HL-60 (cell line): ENCODE data around the gene FAM107B.
"Not testable (repeated sequence)": the region's sequence is repeated elsewhere in the genome, so short reads cannot be mapped to it uniquely, and the experiment has no call there.

ENCODE experiments used
- DNase-seq, 2 experiments: peaks; one replicate each; pipeline ENCODE4 v3.0.0-alpha.2; 2010 to 2020; ENCODE audit warnings: low read depth in 1 of 2, low spot score in 1 of 2
- H3K27ac ChIP-seq: fragments of 250-450 bp; sonication (Bioruptor Pico); replicated peaks from 2 replicates; pipeline ENCODE4 v1.5.1; 2020; ENCODE audit warnings: mild to moderate bottlenecking, moderate library complexity
- H3K27me3 ChIP-seq: fragments of 250-450 bp; sonication (Bioruptor Pico); 2 replicates; pipeline ENCODE4 v1.5.1; 2021; ENCODE audit warnings: mild to moderate bottlenecking, moderate library complexity; ENCODE audit not compliant: insufficient read depth, poor library complexity, severe bottlenecking
- H3K4me3 ChIP-seq: replicated peaks from 2 replicates; pipeline ENCODE4 v1.5.1; 2011; ENCODE audit warnings: mild to moderate bottlenecking, control low read depth, low read length; ENCODE audit not compliant: insufficient read depth
- GABPA ChIP-seq: IDR thresholded peaks from 2 replicates; pipeline ENCODE4 v1.6.1; 2012; ENCODE audit warnings: low read depth
- POLR2AphosphoS5 ChIP-seq: IDR thresholded peaks from 2 replicates; pipeline ENCODE4 v1.6.1; 2012; ENCODE audit warnings: low read depth
- SPI1 ChIP-seq: IDR thresholded peaks from 2 replicates; pipeline ENCODE4 v1.6.1; 2012; ENCODE audit warnings: low read depth, mild to moderate bottlenecking, borderline replicate concordance
- TF ChIP-seq, protein P1 (sequence below): IDR thresholded peaks from 2 replicates; pipeline ENCODE4 v1.6.1; 2012; ENCODE audit warnings: low read depth; ENCODE audit not compliant: insufficient replicate concordance
- TF ChIP-seq, protein P2 (sequence below): IDR thresholded peaks from one replicate; pipeline ENCODE4 v1.5.1; 2011; ENCODE audit warnings: low read length, control low read depth, inconsistent platforms; ENCODE audit not compliant: insufficient read depth

The FAM107B gene

DNA sequence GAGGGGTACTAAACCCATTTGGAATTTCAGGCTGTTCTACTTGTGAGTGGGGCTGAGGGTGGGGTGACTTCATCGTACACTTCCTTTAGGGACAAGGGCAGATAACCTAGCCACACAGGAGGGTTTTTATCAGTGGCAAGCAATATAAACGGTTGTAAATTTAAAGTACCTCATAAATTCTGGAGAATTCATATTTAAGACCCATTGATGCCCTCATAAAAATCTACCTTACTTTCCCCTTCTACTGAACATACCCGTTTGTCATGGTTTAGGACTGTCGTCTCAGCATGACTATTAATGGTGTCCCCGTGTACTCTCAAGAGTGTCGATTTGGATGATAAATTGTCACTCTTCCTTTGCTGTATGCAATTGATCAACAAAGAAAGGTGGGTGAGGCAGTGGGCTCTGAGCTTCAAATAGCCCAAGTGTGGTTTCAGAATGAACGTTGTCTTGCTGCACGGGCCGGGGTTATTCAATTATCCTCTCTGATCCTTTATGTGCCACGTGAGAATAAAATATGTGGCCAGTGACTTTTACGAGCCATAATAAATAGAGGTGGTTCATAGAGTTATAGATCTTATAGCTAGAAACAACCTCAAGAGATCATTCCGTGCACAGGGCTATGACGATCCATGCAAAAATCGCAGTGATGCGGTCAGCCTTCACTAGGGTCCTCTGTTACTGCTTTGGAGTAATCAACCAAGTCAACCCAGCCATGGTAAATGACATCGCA, 82.2 kb downstream of the FAM107B start:
- Histone ChIP-seq H3K27me3 (no peaks in the 10 kb centered on the region), H3K27ac (no peak overlapping the region), H3K4me3 (no peak overlapping the region)
- TF ChIP-seq SPI1, result no peak
- DNase-seq, result no peak

DNA sequence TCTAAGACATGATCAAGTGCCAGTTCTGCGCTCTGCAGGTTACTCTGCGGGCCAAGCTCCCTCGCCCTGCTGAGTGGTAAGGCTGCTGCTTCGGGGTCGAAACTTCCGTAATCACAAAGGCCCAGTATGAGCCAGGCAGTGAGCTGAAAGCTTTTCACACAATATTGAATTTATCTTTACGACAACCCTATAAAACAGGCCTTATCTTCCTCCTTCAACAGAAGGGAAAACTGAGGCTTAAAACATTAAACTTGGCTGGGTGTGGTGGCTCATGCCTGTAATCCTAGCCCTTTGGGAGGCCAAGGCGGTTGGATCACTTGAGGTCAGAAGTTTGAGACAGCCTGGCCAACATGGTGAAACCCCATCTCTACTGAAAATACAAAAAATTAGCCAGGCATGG, 83.3 kb downstream of the FAM107B start:
- H3K4me3 ChIP-seq, result no peak overlapping the region
- TF ChIP-seq, protein P1, sequence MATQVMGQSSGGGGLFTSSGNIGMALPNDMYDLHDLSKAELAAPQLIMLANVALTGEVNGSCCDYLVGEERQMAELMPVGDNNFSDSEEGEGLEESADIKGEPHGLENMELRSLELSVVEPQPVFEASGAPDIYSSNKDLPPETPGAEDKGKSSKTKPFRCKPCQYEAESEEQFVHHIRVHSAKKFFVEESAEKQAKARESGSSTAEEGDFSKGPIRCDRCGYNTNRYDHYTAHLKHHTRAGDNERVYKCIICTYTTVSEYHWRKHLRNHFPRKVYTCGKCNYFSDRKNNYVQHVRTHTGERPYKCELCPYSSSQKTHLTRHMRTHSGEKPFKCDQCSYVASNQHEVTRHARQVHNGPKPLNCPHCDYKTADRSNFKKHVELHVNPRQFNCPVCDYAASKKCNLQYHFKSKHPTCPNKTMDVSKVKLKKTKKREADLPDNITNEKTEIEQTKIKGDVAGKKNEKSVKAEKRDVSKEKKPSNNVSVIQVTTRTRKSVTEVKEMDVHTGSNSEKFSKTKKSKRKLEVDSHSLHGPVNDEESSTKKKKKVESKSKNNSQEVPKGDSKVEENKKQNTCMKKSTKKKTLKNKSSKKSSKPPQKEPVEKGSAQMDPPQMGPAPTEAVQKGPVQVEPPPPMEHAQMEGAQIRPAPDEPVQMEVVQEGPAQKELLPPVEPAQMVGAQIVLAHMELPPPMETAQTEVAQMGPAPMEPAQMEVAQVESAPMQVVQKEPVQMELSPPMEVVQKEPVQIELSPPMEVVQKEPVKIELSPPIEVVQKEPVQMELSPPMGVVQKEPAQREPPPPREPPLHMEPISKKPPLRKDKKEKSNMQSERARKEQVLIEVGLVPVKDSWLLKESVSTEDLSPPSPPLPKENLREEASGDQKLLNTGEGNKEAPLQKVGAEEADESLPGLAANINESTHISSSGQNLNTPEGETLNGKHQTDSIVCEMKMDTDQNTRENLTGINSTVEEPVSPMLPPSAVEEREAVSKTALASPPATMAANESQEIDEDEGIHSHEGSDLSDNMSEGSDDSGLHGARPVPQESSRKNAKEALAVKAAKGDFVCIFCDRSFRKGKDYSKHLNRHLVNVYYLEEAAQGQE, result no peak
- no peak for TF ChIP-seq POLR2AphosphoS5
- TF ChIP-seq, protein P2, sequence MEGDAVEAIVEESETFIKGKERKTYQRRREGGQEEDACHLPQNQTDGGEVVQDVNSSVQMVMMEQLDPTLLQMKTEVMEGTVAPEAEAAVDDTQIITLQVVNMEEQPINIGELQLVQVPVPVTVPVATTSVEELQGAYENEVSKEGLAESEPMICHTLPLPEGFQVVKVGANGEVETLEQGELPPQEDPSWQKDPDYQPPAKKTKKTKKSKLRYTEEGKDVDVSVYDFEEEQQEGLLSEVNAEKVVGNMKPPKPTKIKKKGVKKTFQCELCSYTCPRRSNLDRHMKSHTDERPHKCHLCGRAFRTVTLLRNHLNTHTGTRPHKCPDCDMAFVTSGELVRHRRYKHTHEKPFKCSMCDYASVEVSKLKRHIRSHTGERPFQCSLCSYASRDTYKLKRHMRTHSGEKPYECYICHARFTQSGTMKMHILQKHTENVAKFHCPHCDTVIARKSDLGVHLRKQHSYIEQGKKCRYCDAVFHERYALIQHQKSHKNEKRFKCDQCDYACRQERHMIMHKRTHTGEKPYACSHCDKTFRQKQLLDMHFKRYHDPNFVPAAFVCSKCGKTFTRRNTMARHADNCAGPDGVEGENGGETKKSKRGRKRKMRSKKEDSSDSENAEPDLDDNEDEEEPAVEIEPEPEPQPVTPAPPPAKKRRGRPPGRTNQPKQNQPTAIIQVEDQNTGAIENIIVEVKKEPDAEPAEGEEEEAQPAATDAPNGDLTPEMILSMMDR, result no peak
- H3K27me3 ChIP-seq, result no peaks in the 10 kb centered on the region
- DNase-seq, result no peak
- H3K27ac ChIP-seq, result no peak overlapping the region

DNA sequence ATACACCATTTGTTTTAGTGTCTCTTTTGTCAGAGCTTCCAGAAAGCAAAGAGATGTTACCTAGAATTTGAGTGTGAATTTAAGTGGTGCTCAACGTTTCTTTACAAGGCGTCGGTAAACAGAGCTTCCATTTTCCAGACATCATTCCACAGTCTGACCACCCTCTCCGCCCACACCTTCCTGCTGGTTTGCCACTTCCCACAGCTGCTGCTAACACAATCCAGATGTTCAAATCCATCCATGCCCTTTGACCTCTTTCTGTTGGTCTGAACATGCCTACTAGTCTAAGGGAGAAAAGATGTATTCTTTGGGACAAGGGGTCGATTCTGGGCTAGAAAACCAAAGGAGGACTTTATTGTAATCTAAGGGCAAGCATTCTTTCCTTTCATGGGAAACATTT, 86.1 kb downstream of the FAM107B start:
- no peak for DNase-seq
- TF ChIP-seq POLR2AphosphoS5, result no peak
- TF ChIP-seq, protein P2, result no peak
- Histone ChIP-seq H3K27ac (no peak overlapping the region), H3K27me3 (no peaks in the 10 kb centered on the region), H3K4me3 (no peak overlapping the region)

DNA sequence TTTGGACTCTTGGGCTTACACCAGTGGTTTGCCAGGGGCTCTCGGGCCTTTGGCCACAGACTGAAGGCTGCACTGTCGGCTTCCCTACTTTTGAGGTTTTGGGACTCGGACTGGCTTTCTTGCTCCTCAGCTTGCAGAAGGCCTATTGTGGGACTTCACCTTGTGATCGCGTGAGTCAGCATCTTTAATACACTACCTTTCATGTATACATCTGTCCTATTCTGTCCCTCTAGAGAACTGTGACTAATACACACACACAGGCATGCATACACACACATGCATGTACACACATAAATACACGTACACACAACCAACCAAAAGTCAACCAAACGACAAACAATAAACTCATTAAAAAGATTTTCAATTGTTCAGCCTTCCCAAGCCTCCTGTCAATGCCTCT, 86.5 kb downstream of the FAM107B start:
- DNase-seq, result peak in 1 of 2 experiments; percentile 20
- H3K4me3 ChIP-seq, H3K27me3 ChIP-seq, H3K27ac ChIP-seq: not testable (repeated sequence)

DNA sequence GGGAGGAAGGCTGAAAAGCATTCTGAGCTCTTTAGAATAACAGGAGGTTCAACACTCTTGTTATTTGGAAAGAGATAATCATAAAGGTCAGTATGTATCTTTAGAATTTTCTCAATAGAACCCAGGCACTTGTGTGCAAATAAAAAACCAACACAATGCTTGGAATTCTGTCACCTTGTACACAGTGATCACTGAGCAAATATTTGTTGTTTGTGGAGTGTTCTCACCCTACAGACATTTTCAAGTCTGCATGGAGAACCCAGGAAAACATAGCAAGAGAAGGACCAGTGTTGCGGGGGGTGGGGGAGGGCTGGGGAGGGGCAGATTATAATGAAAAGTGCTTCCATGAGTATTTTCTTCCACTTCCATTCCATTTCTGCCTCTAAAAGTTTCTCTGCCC, 87.4 kb downstream of the FAM107B start:
- Histone ChIP-seq H3K4me3 (no peak overlapping the region), H3K27ac (no peak overlapping the region), H3K27me3 (no peaks in the 10 kb centered on the region)
- DNase-seq, result no peak
- TF ChIP-seq GABPA (no peak), SPI1 (no peak), POLR2AphosphoS5 (no peak)
- TF ChIP-seq, protein P2, result no peak
- TF ChIP-seq, protein P1, result no peak
